ENCODE data around the gene CTSS.

DNA sequence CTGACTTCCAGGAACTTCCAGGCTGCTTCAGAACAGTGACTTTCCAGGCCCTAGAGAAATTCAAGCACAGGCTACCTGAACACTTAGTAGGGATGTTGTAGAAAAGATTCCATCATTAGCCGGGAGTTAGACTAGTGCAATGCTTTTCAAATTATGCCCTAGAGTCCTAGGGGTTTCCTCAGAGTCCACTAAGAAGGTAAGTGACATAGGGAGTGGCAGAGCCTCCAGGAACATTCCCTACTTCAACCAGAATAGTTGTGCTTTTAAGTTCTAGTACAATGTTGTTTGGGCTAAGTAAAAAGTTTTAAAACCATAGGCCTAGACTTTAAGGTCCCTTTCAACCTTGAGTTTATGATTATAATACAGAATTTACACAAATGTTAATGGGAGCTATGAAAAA lies 59.5 kb downstream of the CTSS start:
- TF ChIP-seq, protein P1, sequence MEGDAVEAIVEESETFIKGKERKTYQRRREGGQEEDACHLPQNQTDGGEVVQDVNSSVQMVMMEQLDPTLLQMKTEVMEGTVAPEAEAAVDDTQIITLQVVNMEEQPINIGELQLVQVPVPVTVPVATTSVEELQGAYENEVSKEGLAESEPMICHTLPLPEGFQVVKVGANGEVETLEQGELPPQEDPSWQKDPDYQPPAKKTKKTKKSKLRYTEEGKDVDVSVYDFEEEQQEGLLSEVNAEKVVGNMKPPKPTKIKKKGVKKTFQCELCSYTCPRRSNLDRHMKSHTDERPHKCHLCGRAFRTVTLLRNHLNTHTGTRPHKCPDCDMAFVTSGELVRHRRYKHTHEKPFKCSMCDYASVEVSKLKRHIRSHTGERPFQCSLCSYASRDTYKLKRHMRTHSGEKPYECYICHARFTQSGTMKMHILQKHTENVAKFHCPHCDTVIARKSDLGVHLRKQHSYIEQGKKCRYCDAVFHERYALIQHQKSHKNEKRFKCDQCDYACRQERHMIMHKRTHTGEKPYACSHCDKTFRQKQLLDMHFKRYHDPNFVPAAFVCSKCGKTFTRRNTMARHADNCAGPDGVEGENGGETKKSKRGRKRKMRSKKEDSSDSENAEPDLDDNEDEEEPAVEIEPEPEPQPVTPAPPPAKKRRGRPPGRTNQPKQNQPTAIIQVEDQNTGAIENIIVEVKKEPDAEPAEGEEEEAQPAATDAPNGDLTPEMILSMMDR (IDR thresholded peaks at IDR 0.05) = no peak
- TF ChIP-seq POLR2A (IDR thresholded peaks at IDR 0.05) (no peak), EP300 (IDR thresholded peaks at IDR 0.05; ENCODE audit: low read depth) (no peak)
